GM19025 (cell line): ENCODE measurements around the gene UBXN10.

Experiments used
- ATAC-seq: cut with Tn5 transposase; IDR thresholded peaks from one replicate; pipeline ENCODE4 v1.9.1; 2021; ENCODE audit warnings: mild to moderate bottlenecking, low read depth, moderate library complexity; ENCODE audit not compliant: unreplicated experiment

Gene UBXN10

GRCh38 chr1:20180844-20181207, 5.1 kb upstream of the UBXN10 start:
- no peak for ATAC-seq

DNA sequence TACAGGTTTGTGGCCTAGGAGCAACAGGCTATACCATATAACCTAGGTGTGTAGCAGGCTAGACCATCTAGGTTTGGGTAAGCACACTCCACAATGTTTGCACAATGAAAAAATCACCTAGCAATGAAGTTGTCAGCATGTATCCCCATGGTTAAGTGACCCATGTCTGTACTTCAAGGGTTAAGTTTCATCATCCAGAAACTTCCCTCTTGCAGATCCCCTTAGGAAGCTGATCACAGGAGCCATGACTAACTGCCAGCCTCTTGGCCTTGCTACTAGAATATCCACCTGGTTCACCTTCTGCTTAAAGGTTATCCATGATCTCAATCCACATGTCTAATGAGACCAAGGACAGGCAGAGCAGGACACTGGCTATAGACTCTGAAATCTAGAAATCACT, 3.5 kb upstream of the UBXN10 start:
- no peak for ATAC-seq

DNA sequence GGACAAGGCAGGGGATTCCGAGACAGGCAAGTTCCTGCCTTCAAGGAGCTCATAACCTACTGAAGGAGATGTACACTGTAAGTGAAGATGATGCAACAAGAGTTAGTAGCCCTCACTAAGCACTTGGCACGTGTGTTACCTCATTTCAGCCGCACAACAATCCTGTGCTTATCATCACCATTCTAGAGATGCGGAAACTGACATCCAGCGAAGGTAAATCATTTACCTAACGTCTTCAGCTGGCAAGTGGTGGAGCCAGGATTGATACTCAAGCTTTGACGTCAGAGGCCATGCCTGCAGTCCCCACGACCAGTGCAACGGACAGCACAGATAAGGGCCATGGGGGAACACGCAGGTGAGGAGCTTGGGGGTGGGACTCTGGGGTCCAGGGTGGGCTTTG, 2.9 kb upstream of the UBXN10 start:
- ATAC-seq = no peak

DNA sequence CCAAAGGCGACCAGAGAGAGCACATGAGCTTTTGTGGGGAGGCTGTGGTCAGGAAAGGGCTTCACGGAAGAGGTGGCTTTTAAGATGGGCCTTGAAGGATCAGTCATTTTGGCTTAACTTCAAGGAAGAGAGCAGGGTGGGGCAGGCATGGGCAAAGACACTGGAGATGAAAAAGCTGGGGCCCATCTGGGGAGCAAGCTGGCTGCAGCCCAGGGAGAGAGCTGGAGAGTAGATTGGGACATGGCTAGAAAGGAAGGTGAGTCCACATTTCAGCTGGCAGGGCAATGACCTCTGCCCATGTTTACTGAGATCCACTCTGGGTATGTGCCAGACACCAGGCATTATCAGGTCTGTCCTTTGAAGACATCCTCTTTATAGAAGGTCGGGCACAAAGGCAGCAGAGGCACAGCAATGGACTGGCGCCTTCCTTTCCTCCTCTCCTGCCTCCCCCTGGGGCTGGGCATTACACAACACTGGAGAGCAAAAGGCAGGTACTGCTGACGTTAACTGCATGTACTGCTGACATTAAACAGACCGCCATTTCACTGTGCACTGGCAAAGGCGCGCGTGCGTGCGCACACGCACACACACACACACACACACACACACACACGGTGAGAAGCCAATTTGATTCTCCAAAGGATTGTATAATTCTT, 2.2 kb upstream of the UBXN10 start:
- no peak for ATAC-seq

DNA sequence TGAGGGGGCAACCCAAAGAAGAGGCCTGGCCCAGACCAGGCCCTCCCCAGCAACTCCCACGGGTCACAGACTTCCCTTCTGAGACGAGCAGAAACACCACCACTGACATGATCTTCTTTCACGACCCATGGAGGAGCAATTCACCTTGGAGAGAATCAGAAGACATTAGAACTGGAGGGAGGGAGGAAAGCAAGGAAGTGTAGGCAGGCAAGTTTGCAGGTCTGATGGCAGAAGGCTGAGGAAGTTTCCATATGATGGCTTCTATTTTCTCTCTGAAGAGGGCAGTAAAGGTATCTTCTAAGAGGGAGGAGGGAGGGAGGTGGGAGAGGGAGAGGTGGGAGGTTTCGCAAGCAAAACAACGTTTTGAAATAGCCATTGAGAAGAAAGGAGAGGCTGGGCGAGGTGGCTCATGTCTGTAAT, 1.4 kb upstream of the UBXN10 start:
- no peak for ATAC-seq

GRCh38 chr1:20184997-20185833, 681 bp upstream of the UBXN10 start:
- no peak for ATAC-seq

DNA sequence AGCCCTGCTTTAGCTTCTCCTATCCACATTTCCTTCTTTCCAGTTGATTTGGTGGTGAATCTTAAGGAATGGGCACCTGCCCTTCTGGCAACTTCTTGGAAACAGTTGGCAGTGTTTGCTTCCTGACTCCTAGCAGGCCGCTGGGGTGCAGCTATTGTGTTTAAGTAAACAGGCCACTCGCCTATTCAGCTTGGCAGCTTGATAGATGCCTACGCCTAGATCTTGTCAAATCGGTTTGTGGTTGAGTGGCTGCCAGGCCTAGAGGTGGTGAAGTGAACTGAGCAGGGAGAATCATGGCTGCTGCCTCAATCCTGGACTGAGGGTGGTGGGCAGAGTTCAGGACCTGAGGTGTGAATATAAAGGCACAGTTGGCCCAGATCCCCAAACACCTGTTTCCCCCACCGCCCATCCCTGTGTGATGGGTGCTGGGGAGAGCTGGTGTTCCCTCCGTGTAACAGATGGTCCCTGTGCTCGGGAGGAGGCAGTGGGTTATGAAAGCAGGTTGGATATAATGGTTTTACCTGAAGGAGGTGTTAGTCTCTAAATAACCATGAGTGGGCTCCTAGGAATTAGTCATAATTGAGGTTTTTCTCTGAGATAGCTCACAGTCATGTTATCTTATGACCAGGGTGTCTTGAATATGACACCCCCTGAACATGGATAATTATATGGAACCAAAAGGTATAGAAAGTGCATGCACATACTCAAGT, 1.4 kb downstream of the UBXN10 start:
- ATAC-seq = no peak

DNA sequence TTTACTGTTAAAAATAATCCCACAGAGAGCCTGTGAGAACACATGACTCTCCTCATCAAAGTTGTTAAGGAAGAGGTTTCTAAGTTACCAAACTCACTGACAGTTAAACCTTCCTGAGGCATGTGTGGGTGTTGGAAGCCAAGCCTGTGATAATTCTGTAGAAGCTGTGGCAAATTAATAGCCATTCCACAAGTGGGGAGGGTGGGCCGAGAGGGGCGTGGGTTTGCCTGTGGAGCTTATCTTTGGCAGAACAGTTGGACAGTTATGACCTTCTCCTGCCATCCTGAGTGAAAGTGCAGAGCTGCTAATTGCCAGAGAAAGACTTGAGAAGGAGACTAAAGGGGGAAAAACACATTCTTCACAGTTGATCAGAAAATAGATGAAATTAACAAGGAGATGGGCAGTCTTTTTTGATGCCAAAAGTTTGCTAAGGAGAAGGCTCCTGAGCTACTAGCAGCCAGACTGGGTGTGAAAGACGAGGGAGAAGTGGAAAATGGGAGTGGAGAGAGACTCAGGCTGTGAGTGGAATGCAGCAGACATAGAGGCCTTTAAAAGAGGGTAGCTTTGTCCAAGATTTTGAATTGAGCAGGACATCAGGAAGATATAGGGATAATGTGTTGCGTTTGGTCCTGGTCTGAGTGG, 2.0 kb downstream of the UBXN10 start:
- no peak for ATAC-seq

GRCh38 chr1:20188455-20188817, 2.5 kb downstream of the UBXN10 start:
- no peak for ATAC-seq

GRCh38 chr1:20189664-20190063, 3.8 kb downstream of the UBXN10 start:
- ATAC-seq = no peak

- ATAC-seq = no peak
Measured at GRCh38 chr1:20190256-20191160, 4.6 kb downstream of the UBXN10 start.

DNA sequence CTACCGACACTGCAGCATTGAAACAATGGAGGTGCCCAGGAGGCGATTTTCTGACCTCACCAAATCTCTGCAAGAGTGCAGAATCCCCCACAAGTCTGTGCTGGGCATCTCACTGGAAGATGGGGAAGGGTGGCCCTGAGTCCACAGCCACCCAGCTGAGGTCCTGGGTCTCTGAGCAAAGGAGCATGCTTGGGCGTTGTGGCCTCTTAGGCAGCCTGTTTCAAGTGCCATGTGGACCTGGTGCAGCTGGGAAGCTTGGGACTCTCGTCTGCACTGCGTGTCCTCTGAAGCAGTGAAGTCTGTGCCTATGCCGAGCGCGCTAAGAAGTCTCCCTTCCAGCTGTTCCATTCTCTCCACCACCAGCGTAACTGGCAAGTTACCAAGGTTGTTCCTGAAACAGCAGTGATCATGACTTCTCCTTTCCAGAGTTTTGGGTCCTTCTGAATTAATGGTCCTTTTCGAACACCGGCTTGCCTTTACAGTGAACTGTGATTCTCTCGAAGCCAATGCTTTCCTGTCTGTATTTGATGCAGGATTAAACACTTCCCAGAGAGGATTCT, 5.5 kb downstream of the UBXN10 start:
- ATAC-seq = no peak

DNA sequence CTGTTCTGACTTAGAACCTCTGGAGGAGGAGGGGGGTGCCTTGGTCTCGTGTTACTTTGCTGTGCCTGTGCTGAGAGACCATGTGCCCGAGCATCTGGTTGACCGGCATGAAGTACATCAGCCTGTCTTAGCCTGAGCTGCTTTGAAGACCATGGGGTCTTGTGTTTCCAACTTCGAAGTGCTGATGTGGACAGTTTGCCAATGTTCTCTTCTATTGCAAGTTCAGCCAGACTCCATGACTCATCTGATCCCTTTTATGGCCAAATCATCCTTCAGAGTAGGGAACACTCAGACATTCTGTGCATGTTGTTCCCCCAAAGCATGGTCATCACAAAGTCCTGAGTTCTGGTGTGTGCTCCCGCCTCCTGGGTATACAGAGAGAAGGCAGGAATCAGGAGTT, 6.5 kb downstream of the UBXN10 start:
- ATAC-seq = no peak

- no peak for ATAC-seq
Measured at GRCh38 chr1:20192871-20193411, 7.0 kb downstream of the UBXN10 start.

DNA sequence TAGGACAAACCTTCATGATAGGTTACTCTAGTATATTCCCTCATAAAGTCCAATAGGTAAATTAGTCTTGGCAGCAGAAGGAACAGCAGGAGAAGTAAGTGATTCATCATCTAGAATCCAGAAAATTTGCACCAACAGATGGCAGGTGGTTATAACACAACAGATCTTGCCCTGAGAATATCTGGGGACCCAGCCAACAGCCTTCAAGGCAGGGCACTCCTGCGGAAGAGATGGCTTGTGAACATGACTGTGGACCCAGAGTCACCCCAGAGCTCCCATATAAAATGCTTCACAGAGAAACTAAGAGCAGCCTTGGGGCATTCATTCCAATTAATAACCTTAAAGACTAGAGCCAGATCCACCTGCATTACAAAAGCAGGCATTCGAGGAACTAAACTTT, 8.3 kb downstream of the UBXN10 start:
- no peak for ATAC-seq

DNA sequence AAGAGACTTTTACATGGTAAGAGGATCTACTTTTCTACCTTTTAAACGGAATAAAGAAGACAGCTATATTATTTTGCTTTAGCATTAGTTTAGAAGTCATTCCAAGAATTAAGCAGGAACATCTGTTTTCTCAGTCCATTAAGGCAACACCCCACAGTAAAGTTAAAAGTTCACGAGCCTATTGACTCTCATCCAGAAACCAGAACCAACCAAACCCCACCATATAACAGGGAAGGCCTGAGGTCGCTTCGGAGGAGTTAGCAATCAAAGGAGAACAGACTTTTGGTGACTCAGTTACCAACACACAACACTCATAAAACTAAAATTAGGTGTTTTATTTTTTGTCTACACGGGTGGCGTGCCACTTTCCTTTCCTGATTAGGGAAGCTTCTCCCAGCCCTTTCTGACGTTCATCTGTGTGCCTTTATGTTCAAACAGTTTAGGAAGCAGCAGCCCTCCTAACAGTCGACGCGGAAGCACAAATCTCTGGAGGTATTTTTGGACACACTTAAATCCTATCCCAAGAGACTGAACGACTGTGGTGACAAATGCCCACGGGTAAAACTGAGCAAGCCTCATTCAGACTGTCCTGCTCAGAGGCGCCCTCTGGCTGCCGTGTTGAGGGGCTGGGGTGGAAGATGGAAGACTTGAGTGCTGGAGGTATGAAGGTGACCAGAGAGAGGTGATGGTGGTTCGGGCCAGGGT, 9.0 kb downstream of the UBXN10 start:
- no peak for ATAC-seq

GRCh38 chr1:20195462-20195780, 9.5 kb downstream of the UBXN10 start:
- no peak for ATAC-seq

DNA sequence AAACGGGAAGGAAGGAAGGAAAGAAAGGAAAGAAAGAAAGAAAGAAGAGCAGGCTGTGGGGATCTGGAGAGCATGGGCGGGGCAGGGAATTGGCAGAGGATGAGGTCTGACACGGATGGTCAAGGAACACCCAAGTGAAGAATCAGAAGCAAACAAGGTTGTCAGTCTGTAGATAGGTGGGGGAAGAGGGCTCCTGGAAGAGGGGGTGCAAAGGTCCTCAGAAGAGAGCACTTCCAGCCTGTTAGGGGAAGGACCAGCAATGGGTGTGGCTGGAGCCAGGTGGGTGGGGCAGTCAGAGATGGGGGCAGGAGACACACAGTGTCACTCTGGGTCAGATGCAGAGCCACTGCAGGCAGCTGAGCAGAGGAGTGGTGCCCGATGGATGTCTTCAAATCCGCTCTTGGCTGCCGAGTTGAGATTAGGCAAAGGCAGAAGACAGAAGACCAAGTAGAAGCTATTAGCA, 11.5 kb downstream of the UBXN10 start:
- ATAC-seq = no peak

GRCh38 chr1:20198296-20198695, 12.4 kb downstream of the UBXN10 start:
- ATAC-seq = no peak
